GM12865 (cell line): Measurements from ENCODE around the gene CTPS2.

ENCODE experiments used
- DNase-seq: peaks from one replicate; pipeline ENCODE4 v3.0.0; 2010; ENCODE audit warnings: low read depth
- H3K4me3 ChIP-seq: 2 replicates; pipeline ENCODE4 v1.5.1; 2011; ENCODE audit warnings: mild to moderate bottlenecking, low read depth, low read length, control low read depth
- CTCF ChIP-seq: IDR thresholded peaks from 2 replicates; pipeline ENCODE4 v1.5.1; 2011; ENCODE audit warnings: low read length, control low read depth, low read depth, inconsistent platforms; ENCODE audit not compliant: insufficient read depth; ENCODE audit errors: missing control alignments

Gene CTPS2

GRCh38 chrX:16592194-16592770 lies 120.2 kb downstream of the CTPS2 start:
- H3K4me3 ChIP-seq = no peak overlapping the region
- no peak for TF ChIP-seq CTCF
- DNase-seq = no peak

DNA sequence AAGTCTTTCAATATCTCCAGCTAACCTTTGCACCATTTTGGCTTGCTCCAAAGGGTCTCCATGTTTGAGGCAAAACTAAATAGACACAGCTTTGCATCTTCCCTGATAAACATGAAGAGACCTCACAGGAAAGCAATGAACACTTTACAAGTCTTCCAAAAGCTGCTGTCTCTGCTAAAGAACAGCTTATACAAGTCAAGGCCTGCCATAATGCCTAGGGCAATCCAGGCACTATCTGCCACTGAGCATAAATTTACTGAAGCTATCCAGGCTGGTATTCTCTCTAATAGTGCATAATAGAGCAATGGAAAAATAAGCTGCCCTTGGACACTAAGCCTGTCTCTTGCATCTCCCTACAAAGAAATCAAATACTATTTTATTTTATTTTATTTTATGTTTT lies 122.6 kb downstream of the CTPS2 start:
- no peak overlapping the region for H3K4me3 ChIP-seq
- no peak for TF ChIP-seq CTCF
- DNase-seq = no peak

DNA sequence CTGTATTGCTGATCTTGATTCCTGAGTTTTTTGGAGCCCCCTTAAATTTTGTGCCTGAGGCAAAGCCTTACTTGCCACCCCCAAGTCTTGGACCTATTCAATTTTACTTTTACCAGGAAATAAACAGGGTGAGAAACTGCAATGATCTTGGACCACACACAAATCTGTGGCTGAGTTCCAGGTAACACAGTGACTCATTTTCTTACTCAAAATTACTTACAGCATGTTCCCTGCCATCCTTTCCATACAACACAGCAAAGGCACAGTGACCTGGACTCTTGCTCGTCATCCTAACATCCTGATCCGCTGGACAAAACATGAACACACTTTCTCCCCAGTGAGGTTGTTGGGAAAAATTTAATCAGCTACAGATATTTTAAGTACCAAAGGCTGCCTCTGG lies 123.3 kb downstream of the CTPS2 start:
- H3K4me3 ChIP-seq = no peak overlapping the region
- no peak for TF ChIP-seq CTCF
- DNase-seq = no peak

DNA sequence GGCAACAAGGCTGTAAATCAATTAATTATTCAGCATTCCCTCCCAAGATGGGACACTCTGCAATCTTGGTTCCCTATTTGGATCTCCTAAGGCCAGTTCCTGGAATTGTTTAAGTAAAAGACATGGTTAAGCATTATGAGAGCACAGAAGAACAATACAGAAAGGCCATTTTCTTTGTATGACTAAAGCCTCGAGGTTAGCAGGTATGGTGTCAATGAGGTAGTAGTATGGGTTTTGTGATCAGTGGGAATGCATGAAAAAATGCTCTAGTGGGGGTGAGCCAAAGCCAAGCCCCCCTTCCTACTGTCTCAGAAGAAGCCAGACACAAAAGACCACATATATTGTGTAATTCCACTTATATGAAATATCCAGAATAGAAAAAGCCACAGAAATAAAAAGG lies 124.2 kb downstream of the CTPS2 start:
- H3K4me3 ChIP-seq = no peak overlapping the region
- TF ChIP-seq CTCF = no peak
- DNase-seq = no peak

DNA sequence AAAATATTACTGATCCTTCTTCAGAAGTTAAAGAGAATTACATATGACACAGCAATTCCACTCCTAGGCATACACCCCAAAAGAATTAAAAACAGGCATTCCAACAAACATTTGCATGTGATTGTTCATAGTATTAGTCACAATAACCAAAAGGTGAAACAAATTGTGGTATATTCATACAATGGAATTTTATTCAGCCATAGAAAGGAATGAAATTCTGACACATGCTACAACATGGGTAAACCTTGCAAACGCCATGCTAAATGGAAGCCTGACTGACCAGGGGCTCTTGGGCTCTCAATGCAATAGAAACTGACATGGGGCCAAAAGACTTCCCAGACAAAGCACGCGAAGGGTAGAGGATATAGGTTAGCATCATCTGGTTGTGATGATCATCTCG lies 124.6 kb downstream of the CTPS2 start:
- H3K4me3 ChIP-seq = no peak overlapping the region
- no peak for TF ChIP-seq CTCF
- no peak for DNase-seq

DNA sequence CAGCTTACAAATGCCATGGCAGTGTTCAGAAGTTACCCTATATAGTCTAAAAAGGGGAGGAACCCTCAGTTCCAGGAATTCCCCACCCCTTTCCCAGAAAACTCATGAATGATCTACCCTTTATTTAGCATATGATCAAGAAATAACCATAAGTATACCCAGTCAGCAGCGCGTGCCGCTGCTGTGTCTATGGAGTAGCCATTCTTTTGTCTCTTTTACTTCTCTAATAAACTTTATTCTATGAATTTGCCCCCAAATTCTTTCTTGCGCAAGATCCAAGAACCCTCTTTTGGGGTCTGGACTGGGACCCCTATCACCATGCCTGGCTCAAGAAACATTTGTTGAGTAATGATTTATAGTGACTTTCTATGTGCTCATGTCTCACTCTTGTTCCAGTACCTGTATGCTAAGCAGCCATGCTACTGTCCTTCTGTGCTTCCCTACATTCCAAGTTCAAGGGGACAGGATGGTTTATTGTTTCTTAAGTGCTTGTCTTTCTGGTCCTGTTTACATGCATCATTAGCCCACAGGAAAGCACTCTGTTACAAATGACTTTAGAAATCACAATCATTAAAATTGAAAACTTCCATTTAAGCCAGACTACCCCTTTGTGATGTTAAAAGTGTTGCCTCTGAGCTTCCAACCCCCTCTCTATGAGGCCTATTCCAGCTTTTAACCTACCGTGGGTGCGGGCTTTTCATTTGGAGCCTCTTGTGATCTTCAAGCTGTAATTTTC lies 125.9 kb downstream of the CTPS2 start:
- no peak for TF ChIP-seq CTCF
- H3K4me3 ChIP-seq = no peak overlapping the region
- DNase-seq = no peak
